ENCODE results near the gene ARID5A.
A peak's percentile ranks its signal among the peaks of the same experiment; 100 is the strongest.

The ARID5A gene

GRCh38 chr2:96531872-96532505, 4.6 kb upstream of the ARID5A start:
- peak overlapping the region; percentile 31 for H3K4me3 ChIP-seq (ENCODE audit: low read depth, low read length)
- H3K4me1 ChIP-seq: no peaks in the 10 kb centered on the region
- no peaks in the 10 kb centered on the region for H3K9me3 ChIP-seq
- no peak for DNase-seq
- H3K27me3 ChIP-seq: peaks cover under 1% of the 10 kb centered on the region; the same call in 1 of the 2 replicates
- H3K36me3 ChIP-seq: no peaks in the 10 kb centered on the region
- no peak for TF ChIP-seq CTCF (IDR thresholded peaks at IDR 0.05; ENCODE audit: low read depth, low read length)

GRCh38 chr2:96532641-96533291, 3.8 kb upstream of the ARID5A start:
- H3K27me3 ChIP-seq: peaks cover 8% of the 10 kb centered on the region
- DNase-seq: no peak
- no peaks in the 10 kb centered on the region for H3K4me1 ChIP-seq
- H3K36me3 ChIP-seq: no peaks in the 10 kb centered on the region
- H3K9me3 ChIP-seq: no peaks in the 10 kb centered on the region
- no peak overlapping the region for H3K4me3 ChIP-seq (ENCODE audit: low read depth, low read length)
- TF ChIP-seq CTCF (IDR thresholded peaks at IDR 0.05; ENCODE audit: low read depth, low read length): no peak

- no peaks in the 10 kb centered on the region for H3K4me1 ChIP-seq
- no peak for TF ChIP-seq CTCF (IDR thresholded peaks at IDR 0.05; ENCODE audit: low read depth, low read length)
- no peaks in the 10 kb centered on the region for H3K9me3 ChIP-seq
- H3K27me3 ChIP-seq: peaks cover 13% of the 10 kb centered on the region
- H3K4me3 ChIP-seq (ENCODE audit: low read depth, low read length): no peak overlapping the region
- no peak for DNase-seq
- H3K36me3 ChIP-seq: no peaks in the 10 kb centered on the region
Measured at GRCh38 chr2:96533292-96534073, 3.1 kb upstream of the ARID5A start.

- TF ChIP-seq CTCF (IDR thresholded peaks at IDR 0.05; ENCODE audit: low read depth, low read length): no peak
- no peak overlapping the region for H3K4me3 ChIP-seq (ENCODE audit: low read depth, low read length)
- no peaks in the 10 kb centered on the region for H3K9me3 ChIP-seq
- H3K4me1 ChIP-seq: no peaks in the 10 kb centered on the region
- peaks cover 13% of the 10 kb centered on the region for H3K27me3 ChIP-seq
- DNase-seq: no peak
- no peaks in the 10 kb centered on the region for H3K36me3 ChIP-seq
Measured at GRCh38 chr2:96534141-96534540, 2.4 kb upstream of the ARID5A start.

- no peak for DNase-seq
Measured at GRCh38 chr2:96534701-96535181, 1.8 kb upstream of the ARID5A start.

More at GRCh38 chr2:96534701-96535181, 1.8 kb upstream of the ARID5A start:
- H3K27me3 ChIP-seq: peaks cover 13% of the 10 kb centered on the region
- no peak overlapping the region for H3K4me3 ChIP-seq (ENCODE audit: low read depth, low read length)
- no peaks in the 10 kb centered on the region for H3K4me1 ChIP-seq
- H3K9me3 ChIP-seq: no peaks in the 10 kb centered on the region
- no peaks in the 10 kb centered on the region for H3K36me3 ChIP-seq
- no peak for TF ChIP-seq CTCF (IDR thresholded peaks at IDR 0.05; ENCODE audit: low read depth, low read length)
